GM13977 (cell line): ENCODE measurements around the gene RACK1.
"Not testable (repeated sequence)": the region's sequence is repeated elsewhere in the genome, so short reads cannot be mapped to it uniquely, and the experiment has no call there.

ENCODE experiments used
- DNase-seq: peaks from one replicate; pipeline ENCODE4 v3.0.0; 2012; ENCODE audit warnings: low spot score
- CTCF ChIP-seq: IDR thresholded peaks from 2 replicates; pipeline ENCODE4 v1.5.1; 2012; ENCODE audit warnings: mild to moderate bottlenecking, control low read depth; ENCODE audit not compliant: insufficient read depth; ENCODE audit errors: extremely low read depth, missing control alignments
- in situ Hi-C: fragments of 300-500 bp; cut with MboI; formaldehyde crosslinking; loops from one replicate; pipeline ENCODE4 v1.12.0; 2022; ENCODE audit warnings: low sequenced_read_pairs, low pct_unique_long_range_greater_than_20kb, mixed read lengths, inconsistent platforms; ENCODE audit not compliant: unreplicated experiment

The RACK1 gene

GRCh38 chr5:181243564-181244343, at the start of gene RACK1:
Gene RACK1 (minus strand): TSS chr5:181243906. CDS start chr5:181243800, 106 bp downstream.
- DNase-seq = peak; percentile 90
- no peak for TF ChIP-seq CTCF
- in situ Hi-C loops = no loop called here

- DNase-seq, in situ Hi-C loops: not testable (repeated sequence)
Measured at GRCh38 chr5:181287331-181287730, 43.6 kb upstream of the RACK1 start.

- DNase-seq, in situ Hi-C loops: not testable (repeated sequence)
Measured at GRCh38 chr5:181285962-181286705, 42.4 kb upstream of the RACK1 start.

- in situ Hi-C loops, DNase-seq: not testable (repeated sequence)
Measured at GRCh38 chr5:181283841-181284755, 40.4 kb upstream of the RACK1 start.

- no peak for TF ChIP-seq CTCF
- in situ Hi-C loops = no loop called here
- no peak for DNase-seq
Measured at GRCh38 chr5:181283347-181283746, 39.6 kb upstream of the RACK1 start.

GRCh38 chr5:181282874-181283273, 39.2 kb upstream of the RACK1 start:
- no peak for TF ChIP-seq CTCF
- in situ Hi-C loops = no loop called here
- DNase-seq = no peak

GRCh38 chr5:181282415-181282814, 38.7 kb upstream of the RACK1 start:
- in situ Hi-C loops = not testable (repeated sequence)

GRCh38 chr5:181281984-181282316, 38.2 kb upstream of the RACK1 start:
- in situ Hi-C loops = no loop called here
- no peak for TF ChIP-seq CTCF
- no peak for DNase-seq

More at GRCh38 chr5:181282415-181282814, 38.7 kb upstream of the RACK1 start:
- not testable (repeated sequence) for DNase-seq
